Glomerular visceral epithelial cell (primary cell): Measurements from ENCODE around the gene SLC46A2.

ENCODE experiments used
- DNase-seq: peaks from one replicate; pipeline ENCODE4 v3.0.0-alpha.2; 2016; ENCODE audit errors: extremely low spot score

The SLC46A2 gene

GRCh38 chr9:112858625-112859147 lies 32.0 kb downstream of the SLC46A2 start:
- DNase-seq: no peak

- no peak for DNase-seq
Observed at GRCh38 chr9:112858005-112858404, 32.7 kb downstream of the SLC46A2 start.

- DNase-seq: no peak
Observed at GRCh38 chr9:112856843-112857242, 33.8 kb downstream of the SLC46A2 start.

- no peak for DNase-seq
Observed at GRCh38 chr9:112856200-112856599, 34.5 kb downstream of the SLC46A2 start.

- DNase-seq: no peak
Observed at GRCh38 chr9:112854657-112855056, 36.0 kb downstream of the SLC46A2 start.

- no peak for DNase-seq
Observed at GRCh38 chr9:112853882-112854585, 36.6 kb downstream of the SLC46A2 start.

- DNase-seq: no peak
Observed at GRCh38 chr9:112852741-112853504, 37.8 kb downstream of the SLC46A2 start.

GRCh38 chr9:112850840-112851239 lies 39.8 kb downstream of the SLC46A2 start:
- DNase-seq: no peak

GRCh38 chr9:112849363-112849922 lies 41.2 kb downstream of the SLC46A2 start:
- DNase-seq: no peak

GRCh38 chr9:112848316-112849151 lies 42.1 kb downstream of the SLC46A2 start:
- DNase-seq: no peak

- DNase-seq: no peak
Observed at GRCh38 chr9:112846528-112847488, 43.9 kb downstream of the SLC46A2 start.

- DNase-seq: peak; percentile 74
Observed at GRCh38 chr9:112844771-112845542, 45.7 kb downstream of the SLC46A2 start.

GRCh38 chr9:112842555-112842954 lies 48.1 kb downstream of the SLC46A2 start:
- no peak for DNase-seq

GRCh38 chr9:112841261-112841660 lies 49.4 kb downstream of the SLC46A2 start:
- DNase-seq: no peak

- DNase-seq: no peak
Observed at GRCh38 chr9:112839331-112839730, 51.3 kb downstream of the SLC46A2 start.

- no peak for DNase-seq
Observed at GRCh38 chr9:112838342-112838741, 52.3 kb downstream of the SLC46A2 start.

GRCh38 chr9:112836394-112836793 lies 54.3 kb downstream of the SLC46A2 start:
- DNase-seq: no peak

- DNase-seq: no peak
Observed at GRCh38 chr9:112833081-112833480, 57.6 kb downstream of the SLC46A2 start.

- no peak for DNase-seq
Observed at GRCh38 chr9:112831969-112832368, 58.7 kb downstream of the SLC46A2 start.
